Fibroblast of pulmonary artery (primary cell): ENCODE data around the gene CCDC196.
A peak's percentile ranks its signal among the peaks of the same experiment; 100 is the strongest.
"Not testable (repeated sequence)": the region's sequence is repeated elsewhere in the genome, so short reads cannot be mapped to it uniquely, and the experiment has no call there.

Experiments used
- DNase-seq: peaks from one replicate; pipeline ENCODE4 v3.0.0-alpha.2; 2010; ENCODE audit warnings: low read depth
- H3K4me3 ChIP-seq: replicated peaks from 2 replicates; pipeline ENCODE4 v1.5.1; 2011; ENCODE audit warnings: low read depth, mild to moderate bottlenecking, control low read depth, low read length, moderate library complexity
- CTCF ChIP-seq: IDR thresholded peaks from 2 replicates; pipeline ENCODE4 v1.5.1; 2011; ENCODE audit warnings: mild to moderate bottlenecking, control low read depth, low read length, inconsistent platforms; ENCODE audit errors: missing control alignments

CCDC196 gene

DNA sequence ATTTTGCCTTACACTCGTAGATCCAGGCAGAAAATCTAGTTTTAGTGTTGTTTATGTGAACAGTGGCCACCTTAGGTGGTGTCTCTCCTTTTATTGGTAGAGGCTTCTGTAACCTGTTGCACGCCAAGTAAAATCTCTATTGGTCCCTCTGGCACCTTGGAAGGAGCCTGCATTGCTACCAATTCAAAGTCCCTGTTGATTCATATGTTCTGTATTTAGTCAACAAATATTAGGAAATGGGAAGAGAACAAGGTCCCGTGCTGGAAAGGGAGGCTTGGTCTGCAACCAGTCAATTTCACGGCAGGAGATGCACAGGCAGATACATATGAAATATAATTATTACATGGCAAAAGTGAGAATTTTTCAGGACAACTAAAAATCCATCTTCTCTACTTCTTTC is 15.4 kb downstream of the CCDC196 start:
- TF ChIP-seq CTCF, result no peak
- no peak overlapping the region for H3K4me3 ChIP-seq
- DNase-seq, result no peak

DNA sequence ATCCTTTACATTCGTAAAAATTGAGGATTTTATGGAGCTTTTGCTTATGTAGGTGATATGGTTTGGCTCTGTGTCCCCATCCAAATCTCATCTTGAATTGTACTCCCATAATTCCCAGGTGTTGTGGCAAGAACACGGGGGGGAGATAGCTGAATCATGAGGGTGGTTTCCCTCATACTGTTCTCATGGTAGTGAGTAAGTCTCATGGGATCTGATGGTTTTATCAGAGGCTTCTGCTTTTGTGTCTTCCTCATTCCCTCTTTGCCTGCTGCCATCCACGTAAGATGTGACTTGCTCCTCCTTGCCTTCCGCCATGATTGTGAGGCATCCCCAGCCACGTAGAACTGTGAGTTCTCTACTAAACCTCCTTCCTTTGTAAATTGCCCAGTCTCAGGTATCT is 16.7 kb downstream of the CCDC196 start:
- H3K4me3 ChIP-seq, DNase-seq: not testable (repeated sequence)

DNA sequence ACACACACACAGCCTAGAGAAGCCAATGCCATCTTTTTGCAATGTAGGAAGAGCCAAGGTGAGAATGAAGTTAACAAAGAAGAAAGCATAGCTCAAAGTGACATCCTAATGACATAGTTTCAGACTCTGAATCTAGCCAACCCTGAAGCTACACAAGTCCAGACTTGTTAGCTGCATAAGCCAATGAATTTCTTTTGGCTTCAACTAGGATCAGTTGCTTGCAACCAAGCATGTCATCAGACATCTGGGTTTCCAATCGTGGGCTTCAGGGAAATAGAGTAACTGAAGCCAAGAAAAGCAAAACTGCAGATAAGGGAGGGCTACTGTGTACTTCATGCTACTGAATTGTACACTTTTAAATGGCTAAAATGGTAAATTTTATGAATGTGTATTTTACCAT is 17.4 kb downstream of the CCDC196 start:
- DNase-seq, result peak; percentile 87
- no peak overlapping the region for H3K4me3 ChIP-seq
- no peak for TF ChIP-seq CTCF

GRCh38 chr14:66507181-66507721 is 21.1 kb downstream of the CCDC196 start:
- TF ChIP-seq CTCF, result no peak
- peak overlapping the region; percentile 82 for H3K4me3 ChIP-seq
- DNase-seq, result no peak

DNA sequence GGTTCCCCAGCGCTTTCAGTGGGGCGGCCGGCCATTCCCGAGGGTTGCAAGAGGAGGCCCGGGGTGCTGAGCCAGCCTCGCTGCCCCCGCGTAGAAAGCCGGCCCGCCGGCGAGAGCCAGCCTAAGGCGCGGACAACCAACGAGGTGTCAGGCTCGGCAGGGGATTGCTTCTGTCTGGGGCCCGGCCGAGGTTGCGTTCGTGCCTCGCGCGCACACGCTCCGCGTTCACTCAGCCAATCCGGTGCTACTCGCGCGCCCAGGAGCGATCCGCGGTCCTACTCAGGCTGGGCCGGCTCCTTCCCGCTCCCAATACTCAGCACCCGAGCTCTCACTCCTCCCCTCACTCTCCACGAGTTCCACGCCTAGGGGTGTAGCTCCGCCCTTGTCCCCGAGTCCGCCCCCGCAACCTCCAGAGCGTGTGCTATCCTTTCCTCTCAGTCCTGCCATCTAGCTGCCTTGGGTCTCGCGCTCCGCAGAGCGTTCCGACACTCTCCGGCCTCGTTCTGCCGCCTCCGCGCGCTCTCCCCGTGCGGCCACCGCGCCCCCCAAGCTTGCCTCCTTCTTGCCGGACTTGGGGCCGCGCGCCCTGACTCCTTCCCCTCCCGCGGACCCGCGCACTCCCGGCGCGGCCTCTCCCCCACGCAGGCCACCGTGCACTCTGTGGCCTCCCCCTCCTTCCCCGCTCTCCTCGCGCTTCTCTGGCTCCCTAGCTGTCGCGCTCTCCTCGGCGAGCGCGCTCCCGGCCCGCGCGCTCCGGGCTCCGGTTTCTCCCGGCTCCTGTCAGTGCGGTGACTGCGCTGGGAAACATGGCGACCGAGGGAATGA is 21.8 kb downstream of the CCDC196 start, which contains the start of gene GPHN:
Gene GPHN, plus strand, starts transcription at position 426 of the 825 bp plus-strand sequence.
- H3K4me3 ChIP-seq, result peak within 1 kb of the TSS; percentile 82
- peak; percentile 31 for TF ChIP-seq CTCF
- DNase-seq, result peak; percentile 99

GRCh38 chr14:66508547-66508845 is 22.3 kb downstream of the CCDC196 start:
- no peak for TF ChIP-seq CTCF
- peak overlapping the region; percentile 82 for H3K4me3 ChIP-seq
- DNase-seq, result no peak

DNA sequence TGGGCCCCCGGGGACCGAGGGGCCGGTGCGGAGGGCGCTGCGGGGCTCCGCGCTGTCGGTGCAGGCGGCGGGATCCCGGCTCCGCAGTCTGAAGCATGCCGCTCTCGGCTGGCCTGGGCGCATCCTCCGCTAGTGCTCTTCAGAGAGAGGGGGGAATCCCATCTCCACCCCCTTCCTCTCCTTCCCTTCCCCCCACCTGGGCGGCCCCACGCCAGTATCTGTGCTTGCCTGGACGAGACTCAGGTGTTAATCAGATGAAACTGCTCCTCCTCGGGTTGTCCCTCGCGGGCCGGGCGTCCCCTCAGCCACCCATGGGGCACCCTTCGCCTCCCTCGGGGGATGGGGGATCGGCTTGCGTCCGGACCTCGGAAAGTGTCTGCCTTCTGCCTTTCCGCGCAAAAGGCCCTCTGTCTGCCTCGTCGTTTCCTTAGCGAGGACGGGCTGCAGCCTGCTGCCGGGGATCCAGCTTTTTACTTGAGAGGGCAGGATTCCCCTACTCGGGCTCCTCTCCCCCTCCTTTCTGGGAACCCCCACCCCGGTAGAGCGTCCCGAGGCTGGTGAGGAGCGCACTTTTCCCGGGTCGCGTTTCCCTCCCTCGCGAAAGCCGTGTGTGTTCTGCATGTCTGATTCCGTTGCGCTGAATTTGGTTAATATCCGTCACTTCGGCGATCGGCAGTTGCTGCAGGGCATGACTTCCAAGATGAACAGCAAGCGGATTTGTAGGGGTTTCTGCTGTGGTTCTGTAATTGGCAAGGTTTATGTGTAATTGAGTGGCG is 22.9 kb downstream of the CCDC196 start:
- peak overlapping the region; percentile 82 for H3K4me3 ChIP-seq
- no peak for TF ChIP-seq CTCF
- DNase-seq, result peak; percentile 25
